ENCODE measurements around the gene LAMA3.

DNA sequence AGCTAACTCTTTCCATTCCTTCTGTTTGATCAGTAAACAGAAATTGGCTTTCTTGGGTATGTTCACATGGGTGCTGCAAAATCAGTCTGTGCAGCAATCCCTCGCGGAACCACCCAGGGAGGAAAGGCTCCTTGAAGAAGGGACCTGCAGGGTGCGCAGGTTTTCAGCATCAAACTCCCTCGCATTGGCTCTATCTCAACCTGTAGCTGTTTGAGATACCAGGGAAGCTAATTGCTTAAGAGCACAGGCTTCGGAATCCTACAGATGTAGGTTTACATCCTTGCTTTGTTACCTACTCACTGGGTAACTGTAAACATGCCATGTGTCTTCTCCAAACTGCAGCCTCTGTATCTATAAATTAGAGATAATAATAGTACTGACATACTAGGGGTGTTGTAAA, 43.2 kb downstream of the LAMA3 start:
- no peak for TF ChIP-seq POLR2A (IDR thresholded peaks at IDR 0.05)
- TF ChIP-seq, protein P1, sequence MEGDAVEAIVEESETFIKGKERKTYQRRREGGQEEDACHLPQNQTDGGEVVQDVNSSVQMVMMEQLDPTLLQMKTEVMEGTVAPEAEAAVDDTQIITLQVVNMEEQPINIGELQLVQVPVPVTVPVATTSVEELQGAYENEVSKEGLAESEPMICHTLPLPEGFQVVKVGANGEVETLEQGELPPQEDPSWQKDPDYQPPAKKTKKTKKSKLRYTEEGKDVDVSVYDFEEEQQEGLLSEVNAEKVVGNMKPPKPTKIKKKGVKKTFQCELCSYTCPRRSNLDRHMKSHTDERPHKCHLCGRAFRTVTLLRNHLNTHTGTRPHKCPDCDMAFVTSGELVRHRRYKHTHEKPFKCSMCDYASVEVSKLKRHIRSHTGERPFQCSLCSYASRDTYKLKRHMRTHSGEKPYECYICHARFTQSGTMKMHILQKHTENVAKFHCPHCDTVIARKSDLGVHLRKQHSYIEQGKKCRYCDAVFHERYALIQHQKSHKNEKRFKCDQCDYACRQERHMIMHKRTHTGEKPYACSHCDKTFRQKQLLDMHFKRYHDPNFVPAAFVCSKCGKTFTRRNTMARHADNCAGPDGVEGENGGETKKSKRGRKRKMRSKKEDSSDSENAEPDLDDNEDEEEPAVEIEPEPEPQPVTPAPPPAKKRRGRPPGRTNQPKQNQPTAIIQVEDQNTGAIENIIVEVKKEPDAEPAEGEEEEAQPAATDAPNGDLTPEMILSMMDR (IDR thresholded peaks at IDR 0.05) = no peak

All from adrenal gland (tissue), 5 donors.